HEK293T (cell line): ENCODE data around the gene RYR1.
A peak's percentile ranks its signal among the peaks of the same experiment; 100 is the strongest.

Source experiments
- BHLHE40 ChIP-seq: fragments of 450-650 bp; IDR thresholded peaks from 2 replicates; pipeline ENCODE4 v1.6.1; 2016; ENCODE audit warnings: mild to moderate bottlenecking, moderate library complexity, borderline replicate concordance
- ELF4 ChIP-seq: fragments of 450-650 bp; IDR thresholded peaks from 2 replicates; pipeline ENCODE4 v1.6.1; 2017; ENCODE audit warnings: antibody characterized with exemption
- FOXA1 ChIP-seq: fragments of 450-650 bp; IDR thresholded peaks from 2 replicates; pipeline ENCODE4 v1.6.1; 2016; ENCODE audit warnings: mild to moderate bottlenecking
- FOXM1 ChIP-seq: fragments of 450-650 bp; IDR thresholded peaks from 2 replicates; pipeline ENCODE4 v1.6.1; 2017; ENCODE audit warnings: mild to moderate bottlenecking, borderline replicate concordance
- LEF1 ChIP-seq: fragments of 450-650 bp; IDR thresholded peaks from 2 replicates; pipeline ENCODE4 v1.6.1; 2017; ENCODE audit warnings: mild to moderate bottlenecking, borderline replicate concordance
- SP1 ChIP-seq: fragments of 450-650 bp; IDR thresholded peaks from 2 replicates; pipeline ENCODE4 v1.6.1; 2017
- ZNF384 ChIP-seq: fragments of 450-650 bp; IDR thresholded peaks from 2 replicates; pipeline ENCODE4 v1.6.1; 2016

GRCh38 chr19:38544569-38545315, 111.3 kb downstream of the RYR1 start:
- TF ChIP-seq SP1 = no peak
- no peak for TF ChIP-seq FOXM1
- no peak for TF ChIP-seq BHLHE40
- no peak for TF ChIP-seq ELF4
- TF ChIP-seq ZNF384 = peak; percentile 70
- no peak for TF ChIP-seq LEF1
- TF ChIP-seq FOXA1 = no peak
